MM.1S (cell line): Measurements from ENCODE around the gene CHST13.

Experiments used
- DNase-seq: peaks from one replicate; pipeline ENCODE4 v3.0.0-alpha.2; 2015
- H2AFZ ChIP-seq: fragments of 300-600 bp; sonication (generic); 2 replicates; pipeline ENCODE4 v1.6.0; 2016; ENCODE audit warnings: antibody characterized with exemption, low read length
- H3F3A ChIP-seq: fragments of 300-600 bp; sonication (generic); 2 replicates; pipeline ENCODE4 v1.6.1; 2016; ENCODE audit warnings: mild to moderate bottlenecking, antibody characterized with exemption, low read length, moderate library complexity, mixed read lengths; ENCODE audit not compliant: insufficient read depth
- H3K27ac ChIP-seq: fragments of 300-600 bp; sonication (generic); 2 replicates; pipeline ENCODE4 v1.5.1; 2016; ENCODE audit warnings: mild to moderate bottlenecking, low read length
- H3K27me3 ChIP-seq: fragments of 300-600 bp; sonication (generic); replicated peaks from 2 replicates; pipeline ENCODE4 v1.6.0; 2016; ENCODE audit warnings: low read length; ENCODE audit not compliant: insufficient read depth
- H3K36me3 ChIP-seq: fragments of 300-600 bp; sonication (generic); replicated peaks from 2 replicates; pipeline ENCODE4 v1.6.1; 2016; ENCODE audit warnings: mild to moderate bottlenecking, low read length, mixed read lengths; ENCODE audit not compliant: insufficient read depth
- H3K4me1 ChIP-seq: fragments of 300-600 bp; sonication (generic); 2 replicates; pipeline ENCODE4 v1.6.1; 2016; ENCODE audit warnings: low read length, mixed read lengths
- H3K4me2 ChIP-seq: fragments of 300-600 bp; sonication (generic); 2 replicates; pipeline ENCODE4 v1.6.0; 2016; ENCODE audit warnings: low read depth, low read length
- H3K4me3 ChIP-seq: fragments of 300-600 bp; sonication (generic); 2 replicates; pipeline ENCODE4 v1.5.1; 2016; ENCODE audit warnings: low read length, mixed read lengths
- H3K79me2 ChIP-seq: fragments of 300-600 bp; sonication (generic); 2 replicates; pipeline ENCODE4 v1.6.1; 2016; ENCODE audit warnings: mixed run types, low read length, mixed read lengths
- H3K9ac ChIP-seq: fragments of 300-600 bp; sonication (generic); 2 replicates; pipeline ENCODE4 v1.6.1; 2016; ENCODE audit warnings: low read length, mixed read lengths
- H3K9me2 ChIP-seq: fragments of 300-600 bp; sonication (generic); replicated peaks from 2 replicates; pipeline ENCODE4 v1.6.1; 2016; ENCODE audit warnings: mild to moderate bottlenecking, low read length, mixed read lengths; ENCODE audit not compliant: insufficient read depth
- H3K9me3 ChIP-seq: fragments of 300-600 bp; sonication (generic); replicated peaks from 2 replicates; pipeline ENCODE4 v1.6.1; 2016; ENCODE audit warnings: mild to moderate bottlenecking, low read length, mixed read lengths; ENCODE audit not compliant: insufficient read depth
- H4K20me1 ChIP-seq: fragments of 300-600 bp; sonication (generic); 2 replicates; pipeline ENCODE4 v1.6.1; 2016; ENCODE audit warnings: mild to moderate bottlenecking, low read length, moderate library complexity, mixed read lengths; ENCODE audit not compliant: insufficient read depth
- EZH2 ChIP-seq: fragments of 300-600 bp; sonication (generic); optimal IDR thresholded peaks from 2 replicates; pipeline ENCODE3; 2017; ENCODE audit warnings: low read depth, mild to moderate bottlenecking, antibody characterized with exemption, low read length, mixed read lengths
- EZH2phosphoT487 ChIP-seq: fragments of 300-600 bp; sonication (generic); IDR thresholded peaks from 2 replicates; pipeline ENCODE4 v1.6.1; 2018; ENCODE audit warnings: antibody characterized with exemption, low read length
- TF ChIP-seq, protein P1 (sequence below): fragments of 300-600 bp; sonication (generic); IDR thresholded peaks from 2 replicates; pipeline ENCODE4 v1.5.1; 2016; ENCODE audit warnings: antibody characterized with exemption, low read length, mixed read lengths

CHST13 gene

DNA sequence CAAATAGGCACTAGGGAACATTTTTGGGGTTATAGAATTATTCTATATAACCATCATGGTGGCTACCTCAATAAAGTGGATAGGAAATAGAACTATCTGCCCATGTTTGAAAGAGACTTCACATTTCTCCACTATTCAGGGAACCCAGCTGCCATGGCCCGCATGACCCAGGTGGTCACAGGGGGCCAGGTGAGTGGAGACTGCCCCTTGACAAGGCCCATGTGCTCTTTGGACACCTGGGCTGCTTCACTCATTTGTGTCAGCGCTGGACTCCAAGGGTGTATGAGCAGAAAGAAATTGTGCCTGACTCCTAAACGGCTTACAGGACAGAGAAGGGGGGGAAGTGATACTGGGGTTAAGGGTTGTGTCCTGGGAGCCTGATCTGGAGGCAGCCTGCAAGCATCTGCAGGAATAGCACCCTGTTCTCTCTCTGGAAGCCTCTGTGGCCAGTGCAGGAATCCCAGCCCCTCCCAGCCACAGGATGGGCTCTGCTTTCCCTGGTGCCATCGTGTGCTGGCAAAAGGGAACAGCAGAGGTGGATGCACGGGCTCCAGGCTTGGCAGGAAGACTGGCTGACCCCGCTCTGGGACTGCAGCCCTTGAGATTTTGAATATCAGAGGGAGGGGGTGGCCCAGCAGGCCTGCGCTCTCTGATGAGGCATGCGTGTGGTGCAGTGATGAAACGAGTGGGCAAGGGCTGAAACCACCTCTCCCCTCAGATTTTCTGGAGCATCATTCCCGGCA is 43.9 kb downstream of the CHST13 start:
- Histone ChIP-seq H3K4me2 (no peak overlapping the region), H4K20me1 (no peaks in the 10 kb centered on the region), H3K27me3 (no peaks in the 10 kb centered on the region), H3K4me3 (no peak overlapping the region), H3K79me2 (no peaks in the 10 kb centered on the region), H3F3A (no peaks in the 10 kb centered on the region), H2AFZ (no peak overlapping the region), H3K36me3 (no peaks in the 10 kb centered on the region), H3K9me2 (no peaks in the 10 kb centered on the region), H3K9ac (no peak overlapping the region), H3K4me1 (no peaks in the 10 kb centered on the region), H3K9me3 (no peaks in the 10 kb centered on the region), H3K27ac (no peak overlapping the region)
- DNase-seq = no peak
- no peak for TF ChIP-seq EZH2phosphoT487
- TF ChIP-seq, protein P1, sequence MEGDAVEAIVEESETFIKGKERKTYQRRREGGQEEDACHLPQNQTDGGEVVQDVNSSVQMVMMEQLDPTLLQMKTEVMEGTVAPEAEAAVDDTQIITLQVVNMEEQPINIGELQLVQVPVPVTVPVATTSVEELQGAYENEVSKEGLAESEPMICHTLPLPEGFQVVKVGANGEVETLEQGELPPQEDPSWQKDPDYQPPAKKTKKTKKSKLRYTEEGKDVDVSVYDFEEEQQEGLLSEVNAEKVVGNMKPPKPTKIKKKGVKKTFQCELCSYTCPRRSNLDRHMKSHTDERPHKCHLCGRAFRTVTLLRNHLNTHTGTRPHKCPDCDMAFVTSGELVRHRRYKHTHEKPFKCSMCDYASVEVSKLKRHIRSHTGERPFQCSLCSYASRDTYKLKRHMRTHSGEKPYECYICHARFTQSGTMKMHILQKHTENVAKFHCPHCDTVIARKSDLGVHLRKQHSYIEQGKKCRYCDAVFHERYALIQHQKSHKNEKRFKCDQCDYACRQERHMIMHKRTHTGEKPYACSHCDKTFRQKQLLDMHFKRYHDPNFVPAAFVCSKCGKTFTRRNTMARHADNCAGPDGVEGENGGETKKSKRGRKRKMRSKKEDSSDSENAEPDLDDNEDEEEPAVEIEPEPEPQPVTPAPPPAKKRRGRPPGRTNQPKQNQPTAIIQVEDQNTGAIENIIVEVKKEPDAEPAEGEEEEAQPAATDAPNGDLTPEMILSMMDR = no peak
- no peak for TF ChIP-seq EZH2

DNA sequence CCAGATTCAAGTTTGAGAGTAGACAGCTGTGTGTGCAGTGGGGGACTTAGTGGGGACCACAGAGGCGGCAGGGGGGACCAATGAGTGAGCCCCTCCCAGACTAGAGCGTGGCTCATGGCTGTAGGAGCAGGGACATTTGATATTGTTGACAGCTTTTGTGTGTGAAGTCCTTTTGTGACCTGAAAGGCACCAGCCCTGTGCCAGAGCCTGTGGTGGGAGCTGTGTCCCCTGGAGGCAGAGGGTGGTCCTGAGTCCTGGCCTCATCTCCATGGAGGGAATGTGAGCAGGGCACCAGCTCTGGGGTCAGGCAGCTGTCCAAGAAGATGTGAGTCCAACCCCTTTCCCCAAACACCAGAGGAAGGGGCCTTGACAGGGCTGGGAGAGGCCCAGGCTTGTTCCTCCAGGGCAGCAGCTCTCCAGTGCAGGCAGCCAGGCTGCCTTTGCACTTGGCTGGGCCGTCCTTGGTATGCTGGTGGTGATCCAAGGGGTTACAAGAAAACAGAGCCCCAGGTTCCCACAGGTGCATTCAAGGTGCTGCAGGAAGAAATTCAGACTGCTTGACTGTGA is 44.9 kb downstream of the CHST13 start:
- no peak overlapping the region for H3K9ac ChIP-seq
- H3K79me2 ChIP-seq = no peaks in the 10 kb centered on the region
- H2AFZ ChIP-seq = no peak overlapping the region
- no peaks in the 10 kb centered on the region for H3F3A ChIP-seq
- H3K4me3 ChIP-seq = no peak overlapping the region
- no peaks in the 10 kb centered on the region for H3K9me2 ChIP-seq
- H3K4me1 ChIP-seq = no peaks in the 10 kb centered on the region
- TF ChIP-seq, protein P1 = no peak
- TF ChIP-seq EZH2phosphoT487 = no peak
- TF ChIP-seq EZH2 = no peak
- DNase-seq = no peak
- no peak overlapping the region for H3K4me2 ChIP-seq
- H3K36me3 ChIP-seq = no peaks in the 10 kb centered on the region
- no peak overlapping the region for H3K27ac ChIP-seq
- no peaks in the 10 kb centered on the region for H4K20me1 ChIP-seq
- H3K9me3 ChIP-seq = no peaks in the 10 kb centered on the region
- H3K27me3 ChIP-seq = no peaks in the 10 kb centered on the region

DNA sequence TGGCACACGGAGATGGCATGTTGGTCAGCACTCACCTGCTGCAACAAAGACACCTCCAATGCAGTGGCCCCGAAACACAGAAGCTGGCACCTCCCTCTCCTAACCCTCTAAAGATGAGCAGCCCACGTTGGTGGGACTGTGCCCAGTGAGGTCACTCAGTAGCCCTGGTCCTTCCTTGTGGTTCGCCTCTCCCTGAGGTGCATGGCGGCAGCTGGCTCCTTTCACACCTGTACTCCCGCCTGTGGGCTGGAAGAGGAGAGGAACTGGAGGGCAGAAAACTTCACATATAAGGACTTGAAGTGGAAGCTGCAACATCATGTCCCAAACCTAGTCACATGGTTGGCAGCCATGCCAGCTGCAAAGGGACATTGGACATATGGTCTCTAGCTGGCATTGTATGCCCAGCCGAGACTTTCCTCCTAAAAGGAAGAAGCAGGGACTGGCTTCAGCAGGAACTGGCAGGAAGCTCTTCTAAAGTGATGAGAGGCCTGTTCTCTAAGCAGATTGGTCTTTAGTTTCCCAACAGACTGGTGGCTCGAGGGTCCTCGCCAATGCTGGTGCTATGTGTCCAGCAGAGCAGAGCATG is 45.5 kb downstream of the CHST13 start:
- Histone ChIP-seq H3K9ac (no peak overlapping the region), H3K9me2 (no peaks in the 10 kb centered on the region), H3K9me3 (no peaks in the 10 kb centered on the region), H3K36me3 (no peaks in the 10 kb centered on the region), H3F3A (no peaks in the 10 kb centered on the region), H4K20me1 (no peaks in the 10 kb centered on the region), H3K4me3 (no peak overlapping the region), H3K4me1 (no peaks in the 10 kb centered on the region), H3K79me2 (no peaks in the 10 kb centered on the region), H2AFZ (no peak overlapping the region), H3K27ac (no peak overlapping the region), H3K27me3 (no peaks in the 10 kb centered on the region), H3K4me2 (no peak overlapping the region)
- no peak for TF ChIP-seq EZH2phosphoT487
- DNase-seq = no peak
